Activated T-helper 17 cell treated with anti-CD3 and anti-CD28 coated beads, Interleukin-2, amount 50 U/mL, for 72 hours (primary cell): ENCODE measurements around the gene PYY. TPM values are rescaled to one million over a fixed set of nuclear protein-coding genes. Genes with fewer than 3 reads are reported as not detected.
"Not testable (repeated sequence)": the region's sequence is repeated elsewhere in the genome, so short reads cannot be mapped to it uniquely, and the experiment has no call there.

Experiments used
- ATAC-seq: fragments of 150-1000 bp; cut with Tn5 transposase; replicated peaks from 2 replicates; pipeline ENCODE4 v1.10.0; 2021; ENCODE audit warnings: mild to moderate bottlenecking, moderate library complexity
- H3K27ac Mint-ChIP-seq: one replicate; pipeline ENCODE4 v1.8.0; 2022; ENCODE audit warnings: mixed read lengths
- H3K27me3 Mint-ChIP-seq: one replicate; pipeline ENCODE4 v1.8.0; 2022; ENCODE audit warnings: mixed read lengths
- H3K36me3 Mint-ChIP-seq: one replicate; pipeline ENCODE4 v1.8.0; 2022; ENCODE audit warnings: low read depth, mild to moderate bottlenecking, mixed read lengths
- H3K4me1 Mint-ChIP-seq: one replicate; pipeline ENCODE4 v1.8.0; 2022; ENCODE audit warnings: mixed read lengths
- H3K4me3 Mint-ChIP-seq: one replicate; pipeline ENCODE4 v1.8.0; 2022; ENCODE audit warnings: mild to moderate bottlenecking, mixed read lengths
- H3K9me3 Mint-ChIP-seq: one replicate; pipeline ENCODE4 v1.8.0; 2022; ENCODE audit warnings: mixed read lengths
- total RNA-seq, 2 donors: library from RNA; stranded (reverse); gene quantifications; one replicate each; pipeline ENCODE4 v1.2.3, GENCODE V29; 2022

The PYY gene
- total RNA-seq, 2 donors from 2014 or later: not detected

DNA sequence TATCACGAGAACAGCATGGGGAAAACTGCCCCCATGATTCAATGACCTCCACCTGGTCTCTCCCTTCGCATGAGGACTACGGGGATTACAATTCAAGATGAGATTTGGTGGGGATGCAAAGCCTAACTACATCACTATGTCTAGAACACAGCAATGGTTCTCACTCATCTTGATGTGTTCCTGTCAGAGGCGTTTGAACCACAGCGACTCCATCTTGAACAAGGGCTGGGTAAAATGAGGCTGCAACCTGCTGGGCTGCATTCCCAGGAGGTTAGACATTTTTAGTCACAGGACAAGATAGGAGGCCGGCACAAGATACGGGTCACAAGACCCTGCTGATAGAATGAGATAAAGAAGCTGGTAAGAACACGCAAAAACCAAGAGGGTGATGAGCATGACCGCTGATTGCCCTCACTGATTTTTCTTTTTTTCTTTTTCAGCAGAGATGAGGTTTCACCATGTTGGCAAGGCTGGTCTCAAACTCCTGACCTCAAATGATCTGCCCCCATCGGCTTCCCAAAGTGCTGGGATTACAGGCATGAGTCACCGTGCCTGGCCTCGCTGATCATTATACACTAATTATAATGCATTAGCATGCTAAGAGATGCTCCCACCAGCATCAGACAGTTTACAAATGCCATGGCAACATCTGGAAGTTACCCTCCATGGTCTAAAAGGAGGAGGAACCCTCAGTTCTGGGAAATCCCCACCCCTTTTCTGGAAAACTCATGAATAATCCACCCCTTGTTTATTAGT is 8.5 kb downstream of the PYY start:
- Mint-ChIP-seq H3K36me3 (no peaks in the 10 kb centered on the region), H3K9me3 (no peaks in the 10 kb centered on the region), H3K27me3 (peaks cover 5% of the 10 kb centered on the region), H3K4me1 (peaks cover 5% of the 10 kb centered on the region), H3K4me3 (peak overlapping the region; percentile 0), H3K27ac (peak overlapping the region; percentile 34)
- ATAC-seq: no peak

DNA sequence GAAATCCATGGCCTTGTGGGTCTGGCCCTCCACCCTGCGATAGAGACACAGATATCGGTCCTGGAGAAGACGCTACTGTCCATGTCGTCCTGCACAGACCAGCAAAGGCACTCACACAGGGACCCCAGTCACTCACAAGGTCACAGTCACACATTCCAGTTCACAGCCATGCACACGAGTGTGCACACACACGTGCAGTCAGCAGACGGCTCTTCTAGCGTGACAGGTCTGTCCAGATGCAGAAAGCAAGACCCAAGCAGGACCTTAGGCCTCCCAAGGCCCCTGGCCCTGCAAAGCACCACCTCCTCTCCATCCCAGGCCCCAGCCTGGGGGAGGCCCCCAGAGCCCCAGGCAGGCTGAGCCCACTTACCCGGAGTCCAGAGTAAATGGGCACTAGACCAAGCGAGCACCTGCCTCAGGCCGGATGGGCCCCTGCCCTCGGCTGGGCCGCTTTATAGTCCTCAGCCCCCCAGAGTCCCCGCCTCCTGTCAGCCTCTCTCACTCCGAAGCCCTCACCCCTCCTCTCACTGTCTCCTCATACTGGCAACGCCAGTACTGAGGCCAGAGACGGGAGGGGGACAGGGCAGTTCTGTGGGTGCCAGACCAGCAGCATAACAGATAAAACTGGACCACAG is 11.6 kb downstream of the PYY start, which contains the start of gene PPY:
PPY (minus strand) TSS at position 426 of the 635 bp plus-strand sequence. CDS start 822 bp downstream, outside the sequence.
- ATAC-seq: no peak
- Mint-ChIP-seq H3K27ac (no peak within 1 kb of the TSS), H3K27me3 (peaks cover 5% of the 10 kb centered on the region), H3K4me3 (no peak within 1 kb of the TSS), H3K36me3 (no peaks in the 10 kb centered on the region), H3K9me3 (no peaks in the 10 kb centered on the region), H3K4me1 (peaks cover 5% of the 10 kb centered on the region)

DNA sequence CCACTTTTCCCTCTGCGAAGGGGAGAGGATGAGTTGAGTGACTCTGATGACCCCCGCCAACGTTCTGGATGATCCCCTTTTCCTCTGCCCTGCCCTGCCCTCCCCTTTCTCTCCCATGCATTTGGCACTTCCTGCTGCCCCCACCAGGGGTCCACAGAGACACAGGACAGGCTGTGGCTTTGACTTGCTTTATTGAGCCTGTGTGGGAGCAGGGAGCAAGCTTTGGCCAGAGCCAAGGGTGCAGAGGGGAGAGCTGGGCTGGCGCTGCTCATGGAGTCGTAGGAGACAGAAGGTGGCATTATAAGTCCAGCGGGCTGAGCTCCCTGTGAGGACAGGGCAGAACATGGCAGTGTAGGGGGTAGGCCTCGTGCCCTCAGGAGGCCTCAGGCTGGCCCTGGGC is 13.1 kb downstream of the PYY start:
- Mint-ChIP-seq H3K9me3 (no peaks in the 10 kb centered on the region), H3K27me3 (no peaks in the 10 kb centered on the region), H3K4me3 (no peak overlapping the region), H3K27ac (no peak overlapping the region), H3K4me1 (peaks cover 5% of the 10 kb centered on the region), H3K36me3 (no peaks in the 10 kb centered on the region)
- ATAC-seq: no peak

DNA sequence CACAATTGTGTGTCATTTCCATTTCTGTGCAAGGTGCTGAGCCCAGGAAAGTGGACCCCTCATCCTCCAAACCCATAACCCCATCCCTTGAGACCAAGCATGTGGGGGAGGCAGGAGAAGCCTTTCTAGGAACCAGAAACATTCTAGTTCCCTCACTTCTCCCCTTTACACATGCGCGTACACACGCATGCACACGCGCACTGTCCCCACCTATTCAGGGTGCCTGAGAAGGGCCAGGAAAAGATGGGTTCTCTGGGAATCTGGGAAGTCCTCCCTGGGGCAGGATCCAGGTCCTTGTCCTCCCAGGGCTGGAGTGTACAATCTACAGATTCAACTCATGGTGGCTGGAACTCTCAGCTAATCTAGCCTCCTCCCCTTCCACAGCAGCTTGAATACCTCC is 13.9 kb downstream of the PYY start:
- Mint-ChIP-seq H3K4me3 (no peak overlapping the region), H3K9me3 (no peaks in the 10 kb centered on the region), H3K4me1 (peaks cover 3% of the 10 kb centered on the region), H3K36me3 (no peaks in the 10 kb centered on the region), H3K27me3 (no peaks in the 10 kb centered on the region), H3K27ac (no peak overlapping the region)
- no peak for ATAC-seq

DNA sequence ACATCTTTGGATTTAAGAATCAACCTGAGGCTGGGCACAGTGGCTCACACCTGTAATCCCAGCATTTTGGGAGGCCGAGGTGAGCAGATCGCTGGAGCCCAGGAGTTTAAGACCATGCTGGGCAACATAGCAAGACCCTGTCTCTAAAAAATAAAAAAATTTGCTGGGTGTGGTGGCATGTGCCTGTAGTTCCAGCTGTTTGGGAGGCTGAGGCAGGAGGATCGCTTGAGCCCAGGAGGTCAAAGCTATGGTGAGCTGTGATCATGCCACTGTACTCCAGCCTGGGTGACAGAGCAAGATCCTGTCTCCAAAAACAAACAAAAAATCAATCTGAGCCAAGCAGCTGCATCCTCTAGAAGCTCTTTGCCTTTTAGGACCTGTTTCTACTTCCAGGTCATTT is 14.3 kb downstream of the PYY start:
- not testable (repeated sequence) for H3K27me3 Mint-ChIP-seq, H3K36me3 Mint-ChIP-seq, H3K27ac Mint-ChIP-seq, H3K9me3 Mint-ChIP-seq, ATAC-seq, H3K4me1 Mint-ChIP-seq
- H3K4me3 Mint-ChIP-seq: peak overlapping the region; percentile 53

DNA sequence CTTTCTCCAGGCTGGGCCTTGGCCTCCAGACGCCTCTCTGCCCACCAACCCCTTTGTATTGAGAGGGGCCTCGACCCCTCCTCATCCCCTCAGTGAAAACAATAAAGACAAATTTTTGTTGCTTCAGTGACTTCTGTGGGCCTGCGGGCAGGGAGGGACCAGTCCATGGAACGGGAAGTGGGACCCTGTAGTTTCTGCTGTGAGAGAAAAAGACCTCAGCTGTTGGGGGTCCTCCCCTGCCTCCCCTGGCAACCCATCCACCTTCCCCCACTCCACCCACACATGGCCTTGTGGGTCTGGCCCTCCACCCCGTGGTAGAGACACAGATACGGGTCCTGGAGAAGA is 14.9 kb downstream of the PYY start:
- no peak overlapping the region for H3K27ac Mint-ChIP-seq
- H3K4me1 Mint-ChIP-seq: no peaks in the 10 kb centered on the region
- H3K27me3 Mint-ChIP-seq: no peaks in the 10 kb centered on the region
- ATAC-seq: no peak
- peak overlapping the region; percentile 53 for H3K4me3 Mint-ChIP-seq
- H3K36me3 Mint-ChIP-seq: no peaks in the 10 kb centered on the region
- H3K9me3 Mint-ChIP-seq: no peaks in the 10 kb centered on the region

DNA sequence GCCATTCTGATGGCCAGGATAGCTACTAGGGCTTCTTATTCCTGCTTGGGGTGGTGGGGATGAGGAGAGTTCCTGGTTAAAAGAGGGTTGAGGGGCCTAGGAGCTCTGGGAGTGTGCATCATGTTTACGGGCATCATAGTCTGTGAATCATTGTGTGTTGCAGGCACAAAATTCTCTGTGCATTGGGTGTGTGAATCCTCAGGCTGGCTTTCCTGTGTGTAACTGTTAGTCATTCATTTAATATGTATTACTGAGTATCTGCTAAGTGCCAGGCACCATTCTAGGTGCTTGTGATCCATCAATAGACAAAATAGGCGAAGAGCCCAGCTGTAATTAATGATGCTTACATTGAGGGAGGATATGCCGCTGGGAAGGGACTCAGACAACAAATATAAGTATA is 17.3 kb downstream of the PYY start:
- no peaks in the 10 kb centered on the region for H3K9me3 Mint-ChIP-seq
- H3K4me1 Mint-ChIP-seq: no peaks in the 10 kb centered on the region
- H3K27me3 Mint-ChIP-seq: no peaks in the 10 kb centered on the region
- no peaks in the 10 kb centered on the region for H3K36me3 Mint-ChIP-seq
- ATAC-seq: no peak
- H3K4me3 Mint-ChIP-seq: peak overlapping the region; percentile 53
- no peak overlapping the region for H3K27ac Mint-ChIP-seq

- Mint-ChIP-seq H3K27me3 (no peaks in the 10 kb centered on the region), H3K4me1 (no peaks in the 10 kb centered on the region), H3K9me3 (no peaks in the 10 kb centered on the region), H3K4me3 (no peak overlapping the region), H3K27ac (no peak overlapping the region), H3K36me3 (no peaks in the 10 kb centered on the region)
- no peak for ATAC-seq
Observed at GRCh38 chr17:43935926-43936261, 17.8 kb downstream of the PYY start.

GRCh38 chr17:43935204-43935925 is 18.4 kb downstream of the PYY start:
- no peaks in the 10 kb centered on the region for H3K4me1 Mint-ChIP-seq
- no peak overlapping the region for H3K4me3 Mint-ChIP-seq
- no peaks in the 10 kb centered on the region for H3K9me3 Mint-ChIP-seq
- ATAC-seq: no peak
- H3K27ac Mint-ChIP-seq: no peak overlapping the region
- H3K36me3 Mint-ChIP-seq: no peaks in the 10 kb centered on the region
- no peaks in the 10 kb centered on the region for H3K27me3 Mint-ChIP-seq

DNA sequence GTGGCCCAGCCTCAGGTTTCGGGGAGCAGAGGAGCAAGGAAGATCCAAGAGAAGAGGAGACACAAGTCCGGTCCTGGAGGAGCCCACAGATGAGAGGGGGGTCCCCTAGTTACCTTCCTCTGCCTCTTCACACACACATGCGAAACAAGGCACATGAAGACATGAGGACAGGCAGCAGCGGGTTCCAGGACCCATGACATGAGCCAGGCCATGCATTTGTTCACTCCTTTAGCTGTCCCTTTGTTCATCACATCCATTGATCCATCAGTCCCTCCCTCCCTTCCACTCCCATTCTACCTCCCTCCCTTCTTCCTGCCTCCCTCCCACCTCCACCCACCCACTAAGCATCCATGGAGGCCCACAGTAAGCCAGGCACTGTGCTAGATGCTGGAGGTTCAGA is 20.8 kb downstream of the PYY start:
- peaks cover 3% of the 10 kb centered on the region for H3K4me1 Mint-ChIP-seq
- no peaks in the 10 kb centered on the region for H3K9me3 Mint-ChIP-seq
- no peaks in the 10 kb centered on the region for H3K36me3 Mint-ChIP-seq
- no peak overlapping the region for H3K27ac Mint-ChIP-seq
- ATAC-seq: no peak
- H3K27me3 Mint-ChIP-seq: no peaks in the 10 kb centered on the region
- H3K4me3 Mint-ChIP-seq: no peak overlapping the region

DNA sequence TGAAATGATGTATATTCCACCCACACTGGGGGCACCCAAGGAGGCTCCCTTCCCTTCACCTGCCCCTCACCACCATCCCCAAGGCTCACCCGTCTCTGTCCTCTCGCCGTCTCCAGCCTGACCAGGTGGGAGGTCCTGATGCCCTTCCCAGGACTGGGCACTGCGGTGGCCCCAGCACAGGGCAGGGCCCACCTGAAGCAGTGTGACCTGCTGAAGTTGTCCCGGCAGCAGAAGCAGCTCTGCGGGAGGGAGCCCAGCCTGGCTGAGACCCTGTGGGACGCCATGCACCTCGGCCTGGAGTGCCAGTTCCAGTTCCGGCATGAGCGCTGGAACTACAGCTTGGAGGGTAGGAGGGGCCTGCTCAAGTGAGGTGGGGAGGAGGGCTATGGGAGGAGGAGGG is 21.4 kb downstream of the PYY start:
- Mint-ChIP-seq H3K4me1 (peaks cover 7% of the 10 kb centered on the region), H3K27ac (no peak overlapping the region), H3K4me3 (no peak overlapping the region), H3K36me3 (no peaks in the 10 kb centered on the region), H3K27me3 (no peaks in the 10 kb centered on the region), H3K9me3 (no peaks in the 10 kb centered on the region)
- no peak for ATAC-seq

DNA sequence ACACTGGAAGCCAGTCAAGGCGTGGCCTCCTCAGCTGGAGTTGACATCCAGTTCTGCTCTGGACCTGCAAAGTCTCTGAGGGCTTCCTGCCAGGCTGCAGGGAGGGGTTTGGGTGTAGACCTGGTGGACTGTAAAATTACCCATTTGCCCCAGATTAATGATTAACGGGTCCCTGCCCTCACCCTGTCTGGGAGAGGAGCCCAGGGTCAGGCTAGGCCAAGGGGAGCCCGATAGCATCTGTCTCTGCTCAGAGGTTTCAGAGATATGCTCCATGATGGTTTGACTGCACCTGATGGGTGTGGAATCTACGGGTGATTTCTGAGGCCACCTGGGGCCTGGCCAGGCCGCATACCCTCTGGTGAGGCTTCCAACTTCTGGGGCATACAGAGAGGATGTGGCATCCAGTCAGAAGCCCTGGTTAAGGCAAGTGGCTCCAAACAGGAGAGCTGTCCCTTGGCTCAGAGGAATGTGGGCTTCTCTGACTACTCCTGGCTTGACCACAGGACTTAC is 22.6 kb downstream of the PYY start:
- Mint-ChIP-seq H3K9me3 (no peaks in the 10 kb centered on the region), H3K4me3 (no peak overlapping the region), H3K27ac (no peak overlapping the region), H3K36me3 (no peaks in the 10 kb centered on the region), H3K27me3 (no peaks in the 10 kb centered on the region), H3K4me1 (peaks cover 11% of the 10 kb centered on the region)
- ATAC-seq: no peak

GRCh38 chr17:43928609-43929008 is 25.1 kb downstream of the PYY start:
- Mint-ChIP-seq H3K36me3 (no peaks in the 10 kb centered on the region), H3K4me1 (peaks cover 11% of the 10 kb centered on the region), H3K9me3 (no peaks in the 10 kb centered on the region), H3K27me3 (no peaks in the 10 kb centered on the region), H3K27ac (no peak overlapping the region), H3K4me3 (no peak overlapping the region)
- peak; percentile 73 for ATAC-seq

DNA sequence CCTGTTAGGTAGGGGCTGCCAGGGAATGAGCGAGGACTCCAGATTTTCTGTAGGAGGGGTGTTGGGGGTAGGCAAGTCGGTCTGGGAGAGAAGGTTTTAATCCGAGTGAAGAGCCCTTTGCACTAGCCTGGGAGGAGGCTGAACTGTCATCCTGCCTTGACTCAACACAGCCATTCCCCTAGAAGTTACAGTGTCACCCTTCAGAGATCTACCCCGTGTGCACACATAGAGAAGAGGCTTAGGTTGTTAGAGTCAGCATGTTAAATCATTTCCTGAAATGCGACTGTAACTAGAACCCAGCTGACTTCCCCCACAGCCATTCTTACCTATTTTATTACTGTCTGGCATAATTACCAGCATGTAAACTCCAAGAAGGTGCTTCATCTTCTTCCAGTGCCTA is 25.8 kb downstream of the PYY start:
- H3K27me3 Mint-ChIP-seq, H3K9me3 Mint-ChIP-seq, H3K36me3 Mint-ChIP-seq: not testable (repeated sequence)
- peaks cover 11% of the 10 kb centered on the region for H3K4me1 Mint-ChIP-seq
- peak overlapping the region; percentile 14 for H3K27ac Mint-ChIP-seq
- H3K4me3 Mint-ChIP-seq: peak overlapping the region; percentile 69
- ATAC-seq: peak; percentile 88
